H9 (cell line): ENCODE results near the gene TSG101. TPM values are rescaled to one million over a fixed set of nuclear protein-coding genes. Genes with fewer than 3 reads are reported as not detected.

Experiments
- DNase-seq: peaks from one replicate; pipeline ENCODE4 v3.0.0-alpha.2; 2017
- H2AFZ ChIP-seq: one replicate; pipeline ENCODE4 v1.6.1; 2013; ENCODE audit warnings: mild to moderate bottlenecking, low read length, control low read depth, moderate library complexity
- H2AK5ac ChIP-seq: 2 replicates; pipeline ENCODE4 v1.6.1; 2013; ENCODE audit warnings: low read length, control low read depth, mixed read lengths; ENCODE audit not compliant: insufficient read length
- H2BK120ac ChIP-seq: one replicate; pipeline ENCODE4 v1.6.1; 2013; ENCODE audit warnings: low read depth, mild to moderate bottlenecking, low read length, control low read depth, inconsistent platforms; ENCODE audit not compliant: poor library complexity, severe bottlenecking
- H2BK12ac ChIP-seq: 2 replicates; pipeline ENCODE4 v1.6.1; 2013; ENCODE audit warnings: low read length, control low read depth, mixed read lengths, low read depth; ENCODE audit not compliant: insufficient read length
- H2BK15ac ChIP-seq: 2 replicates; pipeline ENCODE4 v1.6.1; 2013; ENCODE audit warnings: low read depth, low read length, control low read depth
- H2BK20ac ChIP-seq: one replicate; pipeline ENCODE4 v1.6.1; 2013; ENCODE audit warnings: low read depth, mild to moderate bottlenecking, low read length, control low read depth, inconsistent platforms; ENCODE audit not compliant: poor library complexity, severe bottlenecking
- H2BK5ac ChIP-seq: 2 replicates; pipeline ENCODE4 v1.6.1; 2013; ENCODE audit warnings: low read length, control low read depth, mixed read lengths; ENCODE audit not compliant: insufficient read length
- H3K14ac ChIP-seq: 2 replicates; pipeline ENCODE4 v1.6.1; 2013; ENCODE audit warnings: low read length, control low read depth; ENCODE audit not compliant: insufficient read depth
- H3K18ac ChIP-seq: 2 replicates; pipeline ENCODE4 v1.6.1; 2013; ENCODE audit warnings: low read depth, mild to moderate bottlenecking, mixed read lengths, low read length, control low read depth; ENCODE audit not compliant: insufficient read length
- H3K23ac ChIP-seq: 2 replicates; pipeline ENCODE4 v1.6.1; 2013; ENCODE audit warnings: low read length, control low read depth, mixed read lengths, low read depth; ENCODE audit not compliant: insufficient read length
- H3K23me2 ChIP-seq: 2 replicates; pipeline ENCODE4 v1.6.1; 2013; ENCODE audit warnings: low read depth, mild to moderate bottlenecking, mixed read lengths, low read length, control low read depth; ENCODE audit not compliant: insufficient read length, poor library complexity, severe bottlenecking
- H3K27ac ChIP-seq: 2 replicates; pipeline ENCODE4 v1.5.1; 2013; ENCODE audit warnings: low read length, control low read depth, mixed read lengths, low read depth; ENCODE audit not compliant: insufficient read length
- H3K27me3 ChIP-seq: 2 replicates; pipeline ENCODE4 v1.6.1; 2013; ENCODE audit warnings: low read length, control low read depth, inconsistent platforms; ENCODE audit not compliant: insufficient read depth
- H3K4ac ChIP-seq: 2 replicates; pipeline ENCODE4 v1.6.1; 2013; ENCODE audit warnings: low read depth, mild to moderate bottlenecking, control low read depth, inconsistent platforms, low read length, moderate library complexity
- H3K4me1 ChIP-seq: 2 replicates; pipeline ENCODE4 v1.6.1; 2013; ENCODE audit warnings: low read length, control low read depth, inconsistent platforms; ENCODE audit not compliant: insufficient read depth
- H3K4me2 ChIP-seq: 2 replicates; pipeline ENCODE4 v1.6.1; 2013; ENCODE audit warnings: low read length, control low read depth, mixed read lengths; ENCODE audit not compliant: insufficient read length, insufficient read depth
- H3K56ac ChIP-seq: 2 replicates; pipeline ENCODE4 v1.6.1; 2013; ENCODE audit warnings: low read depth, mild to moderate bottlenecking, mixed read lengths, low read length, control low read depth; ENCODE audit not compliant: insufficient read length
- H3K79me1 ChIP-seq: 2 replicates; pipeline ENCODE4 v1.6.1; 2013; ENCODE audit warnings: low read depth, mild to moderate bottlenecking, moderate library complexity, low read length, control low read depth, inconsistent platforms; ENCODE audit not compliant: insufficient read depth, poor library complexity, severe bottlenecking
- H3K79me2 ChIP-seq: 2 replicates; pipeline ENCODE4 v1.6.1; 2013; ENCODE audit warnings: low read length, control low read depth, inconsistent platforms; ENCODE audit not compliant: insufficient read depth
- H3K9ac ChIP-seq: 2 replicates; pipeline ENCODE4 v1.6.1; 2013; ENCODE audit warnings: low read length, control low read depth, mixed read lengths; ENCODE audit not compliant: insufficient read length; ENCODE audit errors: extremely low read depth
- H3K9me3 ChIP-seq: one replicate; pipeline ENCODE4 v1.6.1; 2013; ENCODE audit warnings: low read depth, low read length, inconsistent platforms; ENCODE audit not compliant: control insufficient read depth
- H3T11ph ChIP-seq: one replicate; pipeline ENCODE4 v1.6.1; 2013; ENCODE audit warnings: mild to moderate bottlenecking, low read length, control low read depth, inconsistent platforms
- H4K20me1 ChIP-seq: one replicate; pipeline ENCODE4 v1.6.1; 2013; ENCODE audit not compliant: control insufficient read depth, insufficient read length, insufficient read depth
- H4K5ac ChIP-seq: 2 replicates; pipeline ENCODE4 v1.6.1; 2013; ENCODE audit warnings: low read depth, mild to moderate bottlenecking, mixed read lengths, low read length, control low read depth; ENCODE audit not compliant: insufficient read length
- H4K8ac ChIP-seq: replicated peaks from 2 replicates; pipeline ENCODE4 v1.6.1; 2013; ENCODE audit warnings: low read length, control low read depth, mixed read lengths, low read depth; ENCODE audit not compliant: insufficient read length
- H4K91ac ChIP-seq: 2 replicates; pipeline ENCODE4 v1.6.1; 2013; ENCODE audit warnings: low read depth, mild to moderate bottlenecking, moderate library complexity, mixed read lengths, low read length, control low read depth; ENCODE audit not compliant: insufficient read length
- H3K27ac Mint-ChIP-seq, 3 experiments: 2 replicates in 2 of 3; 3 replicates in 1 of 3; pipeline ENCODE4 v1.8.0; 2020 to 2021; ENCODE audit warnings: mixed read lengths in 3 of 3, mild to moderate bottlenecking in 1 of 3, moderate library complexity in 1 of 3
- H3K27me3 Mint-ChIP-seq: 2 replicates; pipeline ENCODE4 v1.8.0; 2021; ENCODE audit warnings: low read depth, mild to moderate bottlenecking, moderate library complexity, mixed read lengths
- H3K36me3 Mint-ChIP-seq, 3 experiments: 2 replicates in 2 of 3; 3 replicates in 1 of 3; pipeline ENCODE4 v1.8.0; 2020 to 2021; ENCODE audit warnings: low read depth in 3 of 3, mixed read lengths in 3 of 3; ENCODE audit not compliant: insufficient read depth in 1 of 3
- H3K4me1 Mint-ChIP-seq, 2 experiments: 2 replicates each; pipeline ENCODE4 v1.8.0; 2020; ENCODE audit warnings: mixed read lengths in 2 of 2
- H3K4me3 Mint-ChIP-seq, 2 experiments: 2 replicates in 1 of 2; 3 replicates in 1 of 2; pipeline ENCODE4 v1.8.0; 2020 to 2021; ENCODE audit warnings: mild to moderate bottlenecking in 2 of 2, mixed read lengths in 2 of 2, moderate library complexity in 1 of 2
- H3K9me3 Mint-ChIP-seq, 2 experiments: 2 replicates in 1 of 2; 3 replicates in 1 of 2; pipeline ENCODE4 v1.8.0; 2020; ENCODE audit warnings: mild to moderate bottlenecking in 2 of 2, mixed read lengths in 2 of 2, moderate library complexity in 1 of 2
- WGBS: extraction: QIAGEN DNeasy Blood & Tissue Kit; methylation state at CpG from one replicate; pipeline ENCODE4 v1.1.7; 2013; ENCODE audit warnings: missing lambda C conversion rate, low lambda C conversion rate, mixed read lengths; ENCODE audit not compliant: insufficient read length; ENCODE audit errors: extremely low coverage; 5-methylcytosine and 5-hydroxymethylcytosine counted together
- total RNA-seq: library from RNA; stranded (reverse); gene quantifications from 2 replicates; pipeline ENCODE4 v1.2.1, GENCODE V29; 2021
- TF ChIP-seq, protein P1 (sequence below): fragments of 200-600 bp; sonication (generic); conservative IDR thresholded peaks from 3 replicates; pipeline ENCODE4 v1.8.0; 2021; ENCODE audit warnings: antibody characterized with exemption, mild to moderate bottlenecking

TSG101 gene
- total RNA-seq, 1 experiment from 2014 or later: 50.3 TPM

DNA sequence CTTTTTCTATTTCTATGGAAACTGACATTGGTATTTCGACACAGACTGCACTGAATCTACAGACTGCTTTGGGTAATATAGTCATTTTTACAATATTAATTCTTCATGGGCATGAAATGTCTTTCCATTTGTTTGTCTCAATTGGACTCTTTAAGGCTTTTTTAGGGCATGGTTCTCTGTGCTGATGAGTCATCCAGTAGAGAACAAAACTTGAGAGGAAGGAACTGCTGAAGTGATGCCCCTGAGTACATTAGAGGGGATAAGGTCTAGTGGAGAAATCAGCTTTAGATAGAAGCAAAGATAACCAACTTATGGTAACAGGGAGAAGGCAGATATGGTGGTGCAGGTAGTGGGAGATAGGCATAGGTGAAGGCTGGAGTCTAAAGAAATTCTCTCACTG is 25.1 kb downstream of the TSG101 start:
- H4K91ac ChIP-seq: no peak overlapping the region
- no CpG with 5 or more reads among the region's 1 CpG for WGBS

More for the DNA sequence above, 25.1 kb downstream of the TSG101 start:
- Histone ChIP-seq H3K4me2 (no peak overlapping the region), H3K9ac (no peak overlapping the region), H3K9me3 (no peaks in the 10 kb centered on the region), H2BK5ac (no peak overlapping the region), H3K79me1 (no peaks in the 10 kb centered on the region), H3K56ac (no peak overlapping the region), H3K18ac (no peak overlapping the region), H3K27ac (no peak overlapping the region), H4K20me1 (no peaks in the 10 kb centered on the region), H3K23ac (no peak overlapping the region), H4K8ac (no peak overlapping the region), H3K4ac (no peak overlapping the region), H3K14ac (no peak overlapping the region), H2BK15ac (no peak overlapping the region), H2AFZ (no peak overlapping the region), H2AK5ac (no peak overlapping the region), H2BK120ac (no peak overlapping the region), H3K4me1 (no peaks in the 10 kb centered on the region), H2BK12ac (no peak overlapping the region), H3K79me2 (no peaks in the 10 kb centered on the region), H4K5ac (no peak overlapping the region), H3K23me2 (no peaks in the 10 kb centered on the region), H2BK20ac (no peak overlapping the region), H3T11ph (no peak overlapping the region), H3K27me3 (no peaks in the 10 kb centered on the region)
- Mint-ChIP-seq H3K27ac (no peak overlapping the region), H3K9me3 (no peaks in the 10 kb centered on the region), H3K27me3 (no peaks in the 10 kb centered on the region), H3K4me3 (no peak overlapping the region), H3K4me1 (no peaks in the 10 kb centered on the region), H3K36me3 (peaks cover 17 to 69% (median 49%) of the 10 kb centered on the region in 3 experiments)
- DNase-seq: no peak
- TF ChIP-seq, protein P1, sequence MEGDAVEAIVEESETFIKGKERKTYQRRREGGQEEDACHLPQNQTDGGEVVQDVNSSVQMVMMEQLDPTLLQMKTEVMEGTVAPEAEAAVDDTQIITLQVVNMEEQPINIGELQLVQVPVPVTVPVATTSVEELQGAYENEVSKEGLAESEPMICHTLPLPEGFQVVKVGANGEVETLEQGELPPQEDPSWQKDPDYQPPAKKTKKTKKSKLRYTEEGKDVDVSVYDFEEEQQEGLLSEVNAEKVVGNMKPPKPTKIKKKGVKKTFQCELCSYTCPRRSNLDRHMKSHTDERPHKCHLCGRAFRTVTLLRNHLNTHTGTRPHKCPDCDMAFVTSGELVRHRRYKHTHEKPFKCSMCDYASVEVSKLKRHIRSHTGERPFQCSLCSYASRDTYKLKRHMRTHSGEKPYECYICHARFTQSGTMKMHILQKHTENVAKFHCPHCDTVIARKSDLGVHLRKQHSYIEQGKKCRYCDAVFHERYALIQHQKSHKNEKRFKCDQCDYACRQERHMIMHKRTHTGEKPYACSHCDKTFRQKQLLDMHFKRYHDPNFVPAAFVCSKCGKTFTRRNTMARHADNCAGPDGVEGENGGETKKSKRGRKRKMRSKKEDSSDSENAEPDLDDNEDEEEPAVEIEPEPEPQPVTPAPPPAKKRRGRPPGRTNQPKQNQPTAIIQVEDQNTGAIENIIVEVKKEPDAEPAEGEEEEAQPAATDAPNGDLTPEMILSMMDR: no peak
